Spleen (tissue), 11 donors: ENCODE data around the gene GCNA. TPM values are rescaled to one million over a fixed set of nuclear protein-coding genes. Genes with fewer than 3 reads are reported as not detected.
"Not testable (repeated sequence)": the region's sequence is repeated elsewhere in the genome, so short reads cannot be mapped to it uniquely, and the experiment has no call there.

ENCODE experiments used
- DNase-seq: peaks from one replicate; pipeline ENCODE4 v3.0.0-alpha.2; 2020
- H3K27ac ChIP-seq, 8 donors: fragments of 200-600 bp; sonication (generic) in 7 of 8; 1 replicate in 4 of 8; 2 replicates in 4 of 8; pipeline versions ENCODE4 v1.5.0 to v1.8.0; 2016 to 2021; ENCODE audit warnings: inconsistent platforms in 4 of 8, mild to moderate bottlenecking in 4 of 8, moderate library complexity in 1 of 8
- H3K27me3 ChIP-seq, 7 donors: fragments of 200-600 bp; sonication (generic) in 6 of 7; replicated peaks in 1 of 7; 1 replicate in 4 of 7; 2 replicates in 3 of 7; pipeline versions ENCODE4 v1.5.0 to v1.8.0; 2016 to 2021; ENCODE audit warnings: inconsistent platforms in 3 of 7, mild to moderate bottlenecking in 1 of 7
- H3K36me3 ChIP-seq, 6 donors: fragments of 200-600 bp; sonication (generic) in 5 of 6; 1 replicate in 4 of 6; 2 replicates in 2 of 6; pipeline versions ENCODE4 v1.5.0 to v1.8.0; 2016 to 2021; ENCODE audit warnings: inconsistent platforms in 2 of 6
- H3K4me1 ChIP-seq, 6 donors: fragments of 200-600 bp; sonication (generic) in 5 of 6; 1 replicate in 3 of 6; 2 replicates in 3 of 6; pipeline versions ENCODE4 v1.5.0 to v1.8.0; 2016 to 2021; ENCODE audit warnings: inconsistent platforms in 3 of 6
- H3K4me3 ChIP-seq, 8 donors: fragments of 200-600 bp; sonication (generic) in 7 of 8; 1 replicate in 4 of 8; 2 replicates in 4 of 8; pipeline versions ENCODE4 v1.5.0 to v1.8.0; 2016 to 2021; ENCODE audit warnings: inconsistent platforms in 4 of 8, mild to moderate bottlenecking in 4 of 8, moderate library complexity in 2 of 8
- H3K9me3 ChIP-seq, 8 donors: fragments of 200-600 bp; sonication (generic) in 7 of 8; 1 replicate in 4 of 8; 2 replicates in 4 of 8; pipeline versions ENCODE4 v1.5.0 to v1.8.0; 2016 to 2021; ENCODE audit warnings: inconsistent platforms in 4 of 8
- POLR2A ChIP-seq, 3 donors: fragments of 450-650 bp; IDR thresholded peaks; one replicate each; pipeline ENCODE4 v1.5.1; 2017; ENCODE audit warnings: antibody characterized with exemption in 3 of 3, mild to moderate bottlenecking in 1 of 3
- POLR2AphosphoS5 ChIP-seq, 3 donors: sonication (generic); formaldehyde crosslinking; IDR thresholded peaks; one replicate each; pipeline ENCODE4 v1.5.1; 2017; ENCODE audit warnings: antibody characterized with exemption in 3 of 3
- WGBS, 5 donors: extraction: QIAGEN DNeasy Blood & Tissue Kit in 3 of 5; methylation state at CpG; one replicate each; pipeline versions ENCODE4 v1.1.5 to v1.1.7; 2013 to 2018; 5-methylcytosine and 5-hydroxymethylcytosine counted together
- intact Hi-C: fragments of 100-400 bp; cut with DNase I; formaldehyde crosslinking; loops from one replicate; pipeline ENCODE4 v1.15.0; 2023; ENCODE audit warnings: low total_unique reads
- polyA plus RNA-seq, 3 donors: library from polyadenylated mRNA; stranded (reverse); fragments of 200-250 nt; gene quantifications; one replicate each; pipeline ENCODE4 v1.2.1, GENCODE V29; 2013
- total RNA-seq, 7 donors: library from RNA; depleted of rRNA in 3 of 7; stranded (reverse); fragments of >200 nt in 3 of 7; fragmentation: NEBNext Ultra II Directional in 4 of 7; extraction: Animal tissue kit (Norgen Biotek cat#: 25700) in 4 of 7; gene quantifications; one replicate each; pipeline versions ENCODE4 v1.1.0 to v1.2.1, GENCODE V29; 2016 to 2021
- TF ChIP-seq, protein P1 (sequence below), 11 experiments: fragments of 200-600 bp in 7 of 11; fragments of 450-650 bp in 4 of 11; sonication (generic) in 4 of 11; IDR thresholded peaks in 8 of 11; conservative IDR thresholded peaks in 3 of 11; 1 replicate in 7 of 11; 2 replicates in 4 of 11; pipeline versions ENCODE4 v1.4.0 to v1.8.0; 2016 to 2021; ENCODE audit warnings: antibody characterized with exemption in 11 of 11, inconsistent platforms in 4 of 11, mild to moderate bottlenecking in 1 of 11
- donor health status: healthy with polysubstance abuse.
- donor health status: DM: no; HTN: no; CAD: no; lungs with moderate emphysema.
- donor health status: DM: no; HTN: no; CAD: no.
- donor health status: Bipolar disorder and iron deficiency.
- donor health status: healthy.
- donor health status: DM: no; HTN: no; CAD: no.
- donor health status: DM: yes; HTN: yes; CAD: no.

Gene GCNA
- total and polyA plus RNA-seq, 10 donors, result 1.8 to 12.8 (median 3.8) TPM

DNA sequence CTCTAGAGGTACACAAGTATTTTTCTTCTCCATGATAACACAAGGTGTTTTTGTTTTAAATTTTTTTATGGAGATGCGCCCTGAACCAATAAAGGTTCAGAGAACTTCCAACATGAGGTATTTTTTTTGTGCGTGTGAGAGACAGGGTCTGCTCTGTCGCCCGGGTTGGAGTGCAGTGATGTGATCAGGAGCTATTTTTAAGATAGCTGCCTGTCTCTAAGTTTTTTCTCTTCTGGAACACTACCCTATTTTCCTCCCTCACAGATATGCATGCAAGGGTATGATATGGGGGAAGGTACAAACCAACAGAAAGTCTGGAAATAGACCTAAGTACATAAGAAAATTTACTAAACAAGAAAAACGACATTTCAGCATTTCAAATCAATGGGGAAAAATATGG, 3.0 kb downstream of the GCNA start:
- 77 to 89% (median 83%) methylated on average over 5 of the region's 5 CpGs for WGBS, 5 donors
- H3K4me3 ChIP-seq, result no peak overlapping the region
- H3K36me3 ChIP-seq, result peaks cover 0 to 56% (median 6%) of the 10 kb centered on the region in 6 donors
- no peak for DNase-seq
- H3K4me1 ChIP-seq, result no peaks in the 10 kb centered on the region
- no peaks in the 10 kb centered on the region for H3K9me3 ChIP-seq
- no peaks in the 10 kb centered on the region for H3K27me3 ChIP-seq
- TF ChIP-seq, protein P1, sequence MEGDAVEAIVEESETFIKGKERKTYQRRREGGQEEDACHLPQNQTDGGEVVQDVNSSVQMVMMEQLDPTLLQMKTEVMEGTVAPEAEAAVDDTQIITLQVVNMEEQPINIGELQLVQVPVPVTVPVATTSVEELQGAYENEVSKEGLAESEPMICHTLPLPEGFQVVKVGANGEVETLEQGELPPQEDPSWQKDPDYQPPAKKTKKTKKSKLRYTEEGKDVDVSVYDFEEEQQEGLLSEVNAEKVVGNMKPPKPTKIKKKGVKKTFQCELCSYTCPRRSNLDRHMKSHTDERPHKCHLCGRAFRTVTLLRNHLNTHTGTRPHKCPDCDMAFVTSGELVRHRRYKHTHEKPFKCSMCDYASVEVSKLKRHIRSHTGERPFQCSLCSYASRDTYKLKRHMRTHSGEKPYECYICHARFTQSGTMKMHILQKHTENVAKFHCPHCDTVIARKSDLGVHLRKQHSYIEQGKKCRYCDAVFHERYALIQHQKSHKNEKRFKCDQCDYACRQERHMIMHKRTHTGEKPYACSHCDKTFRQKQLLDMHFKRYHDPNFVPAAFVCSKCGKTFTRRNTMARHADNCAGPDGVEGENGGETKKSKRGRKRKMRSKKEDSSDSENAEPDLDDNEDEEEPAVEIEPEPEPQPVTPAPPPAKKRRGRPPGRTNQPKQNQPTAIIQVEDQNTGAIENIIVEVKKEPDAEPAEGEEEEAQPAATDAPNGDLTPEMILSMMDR (IDR thresholded peaks at IDR 0.05 in 8 of 11, conservative IDR thresholded peaks at IDR 0.05 in 3 of 11), result no peak
- no peak for TF ChIP-seq POLR2A (IDR thresholded peaks at IDR 0.05)
- no peak for TF ChIP-seq POLR2AphosphoS5 (IDR thresholded peaks at IDR 0.05)
- H3K27ac ChIP-seq, result no peak overlapping the region
- intact Hi-C loops, result no loop called here

DNA sequence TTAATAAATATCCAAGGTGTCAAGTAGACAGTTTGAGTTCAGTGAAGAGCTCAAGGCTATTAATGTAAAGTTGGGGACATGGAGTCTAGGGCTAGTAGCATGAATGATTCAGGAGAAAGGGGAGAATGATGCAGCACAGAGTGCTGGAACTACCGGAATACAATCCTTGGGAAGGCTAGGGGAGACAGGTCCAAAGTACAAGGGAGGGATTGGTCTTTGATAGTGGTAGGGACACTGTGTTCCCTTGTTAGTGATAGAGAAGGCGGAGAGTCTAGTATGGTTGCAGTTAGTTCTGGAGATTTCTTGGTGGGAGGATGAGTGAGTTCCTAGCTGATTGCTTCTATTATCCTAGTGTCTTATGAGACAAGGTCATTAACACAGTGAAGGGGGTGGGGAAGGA, 8.7 kb downstream of the GCNA start:
- DNase-seq, result no peak
- peaks cover 0 to 11% (median under 1%) of the 10 kb centered on the region in 6 donors for H3K36me3 ChIP-seq
- H3K9me3 ChIP-seq, result no peaks in the 10 kb centered on the region
- 92 to 100% (median 96%) methylated on average over 2 of the region's 2 CpGs for WGBS, 5 donors
- no peaks in the 10 kb centered on the region for H3K4me1 ChIP-seq
- no peak for TF ChIP-seq POLR2AphosphoS5 (IDR thresholded peaks at IDR 0.05)
- no peak for TF ChIP-seq POLR2A (IDR thresholded peaks at IDR 0.05)
- TF ChIP-seq, protein P1 (IDR thresholded peaks at IDR 0.05 in 8 of 11, conservative IDR thresholded peaks at IDR 0.05 in 3 of 11), result no peak
- H3K4me3 ChIP-seq, result no peak overlapping the region
- H3K27me3 ChIP-seq, result no peaks in the 10 kb centered on the region
- no peak overlapping the region for H3K27ac ChIP-seq
- intact Hi-C loops, result no loop called here

DNA sequence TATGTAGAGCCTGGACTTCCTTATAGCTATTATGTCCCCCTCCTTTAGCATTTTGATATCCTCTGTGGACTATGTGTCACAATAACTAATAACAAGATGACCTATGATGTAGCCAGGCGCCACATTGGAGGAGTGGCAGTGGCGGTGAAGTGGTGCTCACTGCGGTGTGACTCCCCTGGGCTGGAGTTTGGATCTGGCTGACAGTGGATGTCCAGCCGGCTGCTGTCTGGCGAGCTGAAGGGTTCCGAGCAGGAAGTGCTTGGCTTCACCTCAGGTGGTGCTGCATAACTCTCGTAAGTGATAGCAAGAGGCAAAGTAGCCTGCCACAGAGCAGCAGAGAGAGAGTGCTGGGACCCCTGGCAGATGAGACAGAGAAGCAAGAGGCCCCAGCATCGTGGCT, 15.0 kb downstream of the GCNA start:
- H3K27me3 ChIP-seq, H3K9me3 ChIP-seq, H3K4me1 ChIP-seq, DNase-seq, H3K4me3 ChIP-seq, H3K27ac ChIP-seq, intact Hi-C loops: not testable (repeated sequence)
- H3K36me3 ChIP-seq, result peaks cover 0 to 35% (median 4%) of the 10 kb centered on the region in 6 donors
- WGBS, 5 donors, result 79 to 100% (median 94%) methylated on average over 2 to 7 of the region's 8 CpGs

DNA sequence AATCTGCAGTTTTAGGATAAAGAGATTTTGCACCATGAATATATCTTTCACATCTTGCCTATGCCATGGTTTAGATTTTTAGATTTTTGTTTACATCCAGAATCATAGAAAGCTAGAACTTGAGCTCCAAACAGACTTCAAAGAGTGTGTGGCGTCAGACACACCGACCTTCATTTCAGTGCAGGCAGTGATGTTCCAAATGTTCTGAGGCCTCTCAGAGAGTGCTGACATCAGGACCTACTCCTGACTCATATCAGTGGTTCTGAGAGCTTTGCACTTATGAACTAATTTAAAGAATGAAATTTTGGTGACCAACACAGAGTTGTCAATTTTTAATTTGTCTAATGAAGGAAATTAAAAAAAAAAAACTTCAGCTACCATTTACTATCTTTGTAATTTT, 21.7 kb downstream of the GCNA start:
- no peak for DNase-seq
- no peaks in the 10 kb centered on the region for H3K27me3 ChIP-seq
- H3K27ac ChIP-seq, result no peak overlapping the region
- peaks cover 0 to 8% (median 0%) of the 10 kb centered on the region in 8 donors for H3K9me3 ChIP-seq
- no peaks in the 10 kb centered on the region for H3K4me1 ChIP-seq
- TF ChIP-seq, protein P1 (IDR thresholded peaks at IDR 0.05 in 8 of 11, conservative IDR thresholded peaks at IDR 0.05 in 3 of 11), result no peak
- H3K36me3 ChIP-seq, result peaks cover 0 to 96% (median 17%) of the 10 kb centered on the region in 6 donors
- H3K4me3 ChIP-seq, result no peak overlapping the region
- WGBS, 5 donors, result 82 to 92% (median 85%) methylated on average over 2 of the region's 2 CpGs
- intact Hi-C loops, result no loop called here

DNA sequence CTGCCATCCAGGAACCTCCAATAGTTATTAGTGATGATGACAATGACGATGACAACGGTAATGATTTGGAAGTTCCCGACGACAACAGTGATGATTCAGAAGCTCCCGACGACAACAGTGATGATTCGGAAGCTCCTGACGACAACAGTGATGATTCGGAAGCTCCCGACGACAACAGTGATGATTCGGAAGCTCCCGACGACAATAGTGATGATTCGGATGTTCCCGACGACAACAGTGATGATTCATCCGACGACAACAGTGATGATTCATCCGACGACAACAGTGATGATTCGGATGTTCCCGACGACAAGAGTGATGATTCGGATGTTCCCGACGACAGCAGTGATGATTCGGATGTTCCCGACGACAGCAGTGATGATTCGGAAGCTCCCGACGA, 25.4 kb downstream of the GCNA start:
- Histone ChIP-seq H3K4me3 (no peak overlapping the region), H3K4me1 (peaks cover 5 to 28% (median 17%) of the 10 kb centered on the region in 6 donors), H3K27ac (no peak overlapping the region), H3K9me3 (peaks cover 0 to 8% (median 0%) of the 10 kb centered on the region in 8 donors), H3K27me3 (no peaks in the 10 kb centered on the region), H3K36me3 (peaks cover 0 to 95% (median 17%) of the 10 kb centered on the region in 6 donors)
- 92 to 95% (median 94%) methylated on average over 33 of the region's 33 CpGs for WGBS, 5 donors
- TF ChIP-seq POLR2A (IDR thresholded peaks at IDR 0.05) (no peak), POLR2AphosphoS5 (IDR thresholded peaks at IDR 0.05) (no peak)
- TF ChIP-seq, protein P1 (IDR thresholded peaks at IDR 0.05 in 8 of 11, conservative IDR thresholded peaks at IDR 0.05 in 3 of 11), result no peak
- no peak for DNase-seq
- intact Hi-C loops, result no loop called here
